Measurements from ENCODE around the gene SYCP1.

Gene SYCP1

DNA sequence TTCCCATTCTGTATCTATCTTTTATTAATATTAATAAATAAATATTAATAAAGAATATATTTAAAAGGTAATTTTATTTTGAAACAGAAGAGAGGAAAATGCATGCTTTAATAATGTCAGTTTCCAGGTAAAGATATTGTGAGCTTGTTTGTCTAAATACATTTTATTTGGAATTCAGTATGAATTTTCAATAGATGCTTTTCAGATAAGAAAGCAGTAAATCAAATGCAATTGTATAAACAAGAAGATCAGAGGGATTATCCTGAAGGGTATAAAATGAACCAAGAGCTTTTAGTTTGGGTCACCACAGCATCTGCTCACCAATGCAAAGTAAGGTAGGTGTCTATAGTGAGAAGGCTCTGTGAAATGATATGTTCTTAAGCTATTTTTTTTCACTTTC, 174.9 kb downstream of the SYCP1 start, which contains the start of gene TSHB:
Gene TSHB (plus strand): TSS at position 301 of the 400 bp plus-strand sequence. CDS start 3,537 bp downstream, outside the sequence.
- TF ChIP-seq, protein P1, sequence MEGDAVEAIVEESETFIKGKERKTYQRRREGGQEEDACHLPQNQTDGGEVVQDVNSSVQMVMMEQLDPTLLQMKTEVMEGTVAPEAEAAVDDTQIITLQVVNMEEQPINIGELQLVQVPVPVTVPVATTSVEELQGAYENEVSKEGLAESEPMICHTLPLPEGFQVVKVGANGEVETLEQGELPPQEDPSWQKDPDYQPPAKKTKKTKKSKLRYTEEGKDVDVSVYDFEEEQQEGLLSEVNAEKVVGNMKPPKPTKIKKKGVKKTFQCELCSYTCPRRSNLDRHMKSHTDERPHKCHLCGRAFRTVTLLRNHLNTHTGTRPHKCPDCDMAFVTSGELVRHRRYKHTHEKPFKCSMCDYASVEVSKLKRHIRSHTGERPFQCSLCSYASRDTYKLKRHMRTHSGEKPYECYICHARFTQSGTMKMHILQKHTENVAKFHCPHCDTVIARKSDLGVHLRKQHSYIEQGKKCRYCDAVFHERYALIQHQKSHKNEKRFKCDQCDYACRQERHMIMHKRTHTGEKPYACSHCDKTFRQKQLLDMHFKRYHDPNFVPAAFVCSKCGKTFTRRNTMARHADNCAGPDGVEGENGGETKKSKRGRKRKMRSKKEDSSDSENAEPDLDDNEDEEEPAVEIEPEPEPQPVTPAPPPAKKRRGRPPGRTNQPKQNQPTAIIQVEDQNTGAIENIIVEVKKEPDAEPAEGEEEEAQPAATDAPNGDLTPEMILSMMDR (IDR thresholded peaks at IDR 0.05; ENCODE audit: insufficient read depth, low read length, poor library complexity, severe bottlenecking), result no peak
- no peaks in the 10 kb centered on the region for H3K36me3 ChIP-seq (ENCODE audit: control insufficient read depth, insufficient read depth, low read length)
- no peak for DNase-seq (ENCODE audit: extremely low read depth, insufficient read length)
- no peaks in the 10 kb centered on the region for H3K27me3 ChIP-seq (replicated peaks; ENCODE audit: control insufficient read depth, insufficient read depth, low read length)
- H3K4me3 ChIP-seq (replicated peaks; ENCODE audit: low read depth, low read length), result no peak within 1 kb of the TSS

DNA sequence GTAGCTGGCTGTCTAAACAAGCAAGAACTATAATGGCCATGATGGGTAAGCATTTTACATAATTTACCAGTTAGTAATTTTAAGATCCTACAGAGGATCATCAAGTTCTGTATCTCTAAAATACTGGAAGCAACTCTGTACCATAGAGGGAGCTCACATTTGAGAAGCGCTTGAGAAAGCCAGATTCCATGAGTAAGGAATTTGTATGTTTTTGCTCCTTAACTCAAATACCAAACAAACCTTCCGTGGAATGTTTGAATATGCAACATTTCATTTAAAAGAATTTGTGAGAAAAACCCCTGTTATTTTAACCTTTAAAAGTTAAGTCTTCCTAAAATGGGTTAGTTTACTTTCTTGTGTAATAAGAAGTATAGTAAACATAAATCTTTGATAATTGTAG, 176.9 kb downstream of the SYCP1 start:
- TF ChIP-seq, protein P1 (IDR thresholded peaks at IDR 0.05; ENCODE audit: insufficient read depth, low read length, poor library complexity, severe bottlenecking), result no peak
- no peaks in the 10 kb centered on the region for H3K27me3 ChIP-seq (replicated peaks; ENCODE audit: control insufficient read depth, insufficient read depth, low read length)
- H3K4me3 ChIP-seq (replicated peaks; ENCODE audit: low read depth, low read length), result no peak overlapping the region
- no peak for DNase-seq (ENCODE audit: extremely low read depth, insufficient read length)
- no peaks in the 10 kb centered on the region for H3K36me3 ChIP-seq (ENCODE audit: control insufficient read depth, insufficient read depth, low read length)

DNA sequence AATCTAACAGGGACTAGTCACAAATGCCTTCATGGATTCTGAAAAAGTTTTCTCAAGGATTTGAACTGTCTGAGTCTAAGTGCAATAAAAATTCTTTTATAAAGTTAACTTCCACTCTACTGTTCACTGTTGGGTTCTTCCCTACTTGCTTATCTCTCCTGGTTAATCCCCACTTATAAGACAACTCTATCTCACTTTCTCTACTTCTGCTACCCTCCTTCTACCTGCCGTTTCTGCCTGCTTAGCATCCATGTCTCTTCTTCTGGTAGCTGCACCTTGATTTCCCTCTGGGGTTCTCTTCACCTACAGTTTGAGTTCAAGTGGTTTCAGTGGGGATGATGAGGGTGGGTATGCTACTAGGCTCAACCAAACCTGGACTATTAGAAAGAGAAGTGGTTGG, 181.0 kb downstream of the SYCP1 start:
- H3K4me3 ChIP-seq (replicated peaks; ENCODE audit: low read depth, low read length), result no peak overlapping the region

DNA sequence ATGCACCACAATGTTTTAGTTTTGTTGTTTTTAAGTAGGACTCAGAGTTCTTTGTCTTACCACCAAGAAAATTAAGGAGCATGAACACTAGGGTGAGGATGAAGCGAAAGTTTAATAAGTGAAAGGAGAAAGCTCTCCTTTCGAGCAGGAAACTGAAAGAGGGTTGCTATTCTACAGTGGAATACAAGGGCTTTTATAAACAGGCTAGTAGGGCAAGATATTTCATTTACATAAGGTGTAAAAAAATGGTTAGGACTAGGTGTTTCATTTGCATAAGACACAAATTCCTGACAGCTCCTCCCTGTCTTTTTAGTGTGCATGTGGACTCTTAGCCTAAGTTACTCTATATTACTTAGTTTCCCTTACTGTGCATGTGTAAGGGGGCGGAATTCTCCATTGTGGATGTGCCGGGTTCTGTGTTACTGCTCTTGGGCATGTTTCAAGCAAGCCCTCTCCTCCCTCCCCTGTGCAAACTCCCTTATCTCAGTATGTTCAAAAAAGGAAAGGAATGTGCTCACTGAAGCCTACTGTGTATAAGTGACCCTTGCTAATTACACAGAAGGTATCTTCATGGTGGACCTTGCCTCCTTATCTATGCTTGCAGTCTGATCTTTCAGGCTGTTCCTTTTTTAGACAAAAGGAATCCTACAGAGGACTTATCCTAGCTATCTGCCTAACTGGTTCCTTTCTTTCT, 182.3 kb downstream of the SYCP1 start:
- TF ChIP-seq, protein P1 (IDR thresholded peaks at IDR 0.05; ENCODE audit: insufficient read depth, low read length, poor library complexity, severe bottlenecking), result no peak
- Histone ChIP-seq H3K4me3 (replicated peaks; ENCODE audit: low read depth, low read length) (no peak overlapping the region), H3K36me3 (ENCODE audit: control insufficient read depth, insufficient read depth, low read length) (no peaks in the 10 kb centered on the region), H3K27me3 (replicated peaks; ENCODE audit: control insufficient read depth, insufficient read depth, low read length) (no peaks in the 10 kb centered on the region; the same call in none of the 2 replicates)
- DNase-seq (ENCODE audit: extremely low read depth, insufficient read length), result no peak

More for the DNA sequence above, 181.0 kb downstream of the SYCP1 start:
- DNase-seq (ENCODE audit: extremely low read depth, insufficient read length), result no peak
- TF ChIP-seq, protein P1 (IDR thresholded peaks at IDR 0.05; ENCODE audit: insufficient read depth, low read length, poor library complexity, severe bottlenecking), result no peak
- H3K27me3 ChIP-seq (replicated peaks; ENCODE audit: control insufficient read depth, insufficient read depth, low read length), result no peaks in the 10 kb centered on the region; the same call in none of the 2 replicates
- no peaks in the 10 kb centered on the region for H3K36me3 ChIP-seq (ENCODE audit: control insufficient read depth, insufficient read depth, low read length)

DNA sequence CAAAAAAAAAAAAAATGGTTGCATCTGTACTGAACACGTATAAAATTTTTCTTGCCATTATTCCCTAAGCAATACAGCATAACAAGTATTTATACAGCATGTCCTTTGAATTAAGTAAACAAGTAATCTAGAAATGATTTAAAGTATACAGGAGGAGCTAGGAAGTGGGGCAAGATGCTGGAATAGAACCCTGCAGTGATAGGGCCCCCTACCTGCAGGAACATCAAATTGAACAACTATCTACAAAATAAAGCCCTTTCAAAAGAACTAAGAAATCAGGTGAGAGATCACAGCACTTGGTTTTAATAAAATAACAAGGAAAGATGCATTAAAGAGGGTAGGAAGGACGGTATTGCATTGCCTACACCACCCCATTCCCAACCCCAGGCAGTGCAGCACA, 185.8 kb downstream of the SYCP1 start:
- H3K27me3 ChIP-seq (replicated peaks; ENCODE audit: control insufficient read depth, insufficient read depth, low read length), result no peaks in the 10 kb centered on the region; the same call in none of the 2 replicates
- no peak overlapping the region for H3K4me3 ChIP-seq (replicated peaks; ENCODE audit: low read depth, low read length)
- H3K36me3 ChIP-seq (ENCODE audit: control insufficient read depth, insufficient read depth, low read length), result no peaks in the 10 kb centered on the region
- TF ChIP-seq, protein P1 (IDR thresholded peaks at IDR 0.05; ENCODE audit: insufficient read depth, low read length, poor library complexity, severe bottlenecking), result peak; percentile 11
- DNase-seq (ENCODE audit: extremely low read depth, insufficient read length), result no peak

Data from GM06990 (cell line).